K562 (cell line): ENCODE measurements around the gene ACADVL. TPM values are rescaled to one million over a fixed set of nuclear protein-coding genes. Genes with fewer than 3 reads are reported as not detected.

Experiments used
- AFF1 ChIP-seq, 2 experiments: fragments of 450-650 bp; IDR thresholded peaks; 2 replicates each; pipeline ENCODE4 v1.6.1; 2018; ENCODE audit warnings: mild to moderate bottlenecking in 2 of 2, low read depth in 1 of 2; ENCODE audit not compliant: partially characterized antibody in 2 of 2
- ASH1L ChIP-seq: fragments of 450-650 bp; IDR thresholded peaks from 2 replicates; pipeline ENCODE4 v1.6.1; 2018; ENCODE audit warnings: borderline replicate concordance, mild to moderate bottlenecking, low read depth; ENCODE audit not compliant: partially characterized antibody
- ATF4 ChIP-seq: fragments of 450-650 bp; formaldehyde crosslinking; IDR thresholded peaks from 2 replicates; pipeline ENCODE4 v1.4.0; 2022; ENCODE audit warnings: mild to moderate bottlenecking, moderate library complexity
- CGGBP1 ChIP-seq: fragments of 250-450 bp; sonication (Bioruptor Pico); IDR thresholded peaks from 2 replicates; pipeline ENCODE4 v1.9.0; 2021; ENCODE audit warnings: mild to moderate bottlenecking
- MAFG ChIP-seq: fragments of 450-650 bp; conservative IDR thresholded peaks from 2 replicates; pipeline ENCODE4 v1.6.1; 2016; ENCODE audit warnings: missing genetic modification characterization, missing compliant biosample characterization
- MECOM ChIP-seq: fragments of 250-450 bp; sonication (Bioruptor Pico); IDR thresholded peaks from 2 replicates; pipeline ENCODE4 v1.8.0; 2022; ENCODE audit warnings: inconsistent platforms
- MYNN ChIP-seq, 2 experiments: sonication (generic); formaldehyde crosslinking in 1 of 2; IDR thresholded peaks; 2 replicates each; pipeline versions ENCODE4 v1.5.0 to v1.6.1; 2016 to 2020; ENCODE audit warnings: antibody characterized with exemption in 1 of 2, missing genetic modification reagents in 1 of 2
- SMARCC2 ChIP-seq: fragments of 450-650 bp; IDR thresholded peaks from 2 replicates; pipeline ENCODE4 v1.6.1; 2017; ENCODE audit warnings: antibody characterized with exemption, moderate library complexity, mild to moderate bottlenecking, low read depth
- SRF ChIP-seq, 2 experiments: fragments of 250-450, 450-650 bp in 1 of 2; sonication (Bioruptor Pico) in 1 of 2; sonication (generic) in 1 of 2; formaldehyde crosslinking; IDR thresholded peaks; 2 replicates each; pipeline versions ENCODE4 v1.5.0 to v1.5.1; 2020 to 2022; ENCODE audit warnings: mild to moderate bottlenecking in 1 of 2, missing genetic modification reagents in 1 of 2
- TOE1 ChIP-seq, 2 experiments: fragments of 450-650 bp in 1 of 2; sonication (generic) in 1 of 2; formaldehyde crosslinking in 1 of 2; IDR thresholded peaks; 2 replicates each; pipeline versions ENCODE4 v1.7.1 to v1.8.0; 2016 to 2022; ENCODE audit warnings: borderline replicate concordance in 2 of 2, mild to moderate bottlenecking in 2 of 2, antibody characterized with exemption in 1 of 2, inconsistent platforms in 1 of 2, low read depth in 1 of 2, missing genetic modification reagents in 1 of 2, moderate library complexity in 1 of 2
- XRCC5 ChIP-seq: fragments of 200-400 bp; formaldehyde crosslinking; IDR thresholded peaks from 2 replicates; pipeline ENCODE4 v1.6.1; 2017; ENCODE audit warnings: low read depth, mild to moderate bottlenecking, low read length
- ZFP91 ChIP-seq: sonication (generic); formaldehyde crosslinking; IDR thresholded peaks from 2 replicates; pipeline ENCODE4 v1.8.0; 2022; ENCODE audit warnings: mild to moderate bottlenecking, missing genetic modification reagents
- ZNF766 ChIP-seq: fragments of 200-800 bp; sonication (Bioruptor generic); conservative IDR thresholded peaks from 2 replicates; pipeline ENCODE4 v1.6.1; 2016; ENCODE audit warnings: missing genetic modification characterization, missing compliant biosample characterization
- polyA plus RNA-seq, 8 experiments: library from polyadenylated mRNA; depleted of rRNA in 4 of 8; stranded (reverse) in 5 of 8; unstranded in 3 of 8; fragments of >200 nt; fragmentation: Nextera tagmentation in 2 of 8; fragmentation: Illumina TruSeq in 1 of 8; extraction: Ambion mirVana in 2 of 8; extraction: Trizol in 1 of 8; gene quantifications; 2 replicates each; pipeline versions ENCODE4 v1.2.1 to v1.2.3, GENCODE V29; 2011 to 2014; ENCODE audit warnings: inconsistent platforms in 1 of 8, missing spikeins in 1 of 8
- total RNA-seq, 7 experiments: library from RNA; depleted of rRNA in 6 of 7; stranded (reverse); fragments of >200 nt in 6 of 7; fragmentation: Illumina TruSeq in 2 of 7; extraction: Trizol in 2 of 7; gene quantifications; 2 replicates each; pipeline versions ENCODE4 v1.2.1 to v1.2.3, GENCODE V29; 2011 to 2021; ENCODE audit warnings: low replicate concordance in 1 of 7

Gene ACADVL
- total and polyA plus RNA-seq, 9 of the 15 experiments (the other 6 are each of a cell fraction or from before 2014, with no cell fraction given), result 25.5 to 449 (median 214) TPM

- TF ChIP-seq ATF4 (CRISPR knock-in tag) (no peak), MYNN (IDR thresholded peaks at IDR 0.05) (no peak), MYNN (CRISPR knock-in tag; IDR thresholded peaks at IDR 0.05) (no peak), SRF (CRISPR knock-in tag; IDR thresholded peaks at IDR 0.05) (0 out of 4 replicates have a peak, but pooled peaks of 1 of the 2 experiments have one; percentile 49), ASH1L (no peak), AFF1 (IDR thresholded peaks at IDR 0.05; ENCODE audit: low read depth in 1 of 2, partially characterized antibody in 2 of 2) (peak in 1 of 2 experiments; percentile 94), CGGBP1 (no peak), ZNF766 (peak; percentile 58), MECOM (CRISPR knock-in tag) (no peak), SMARCC2 (no peak), XRCC5 (no peak; the same call in 1 of the 2 replicates), TOE1 (IDR thresholded peaks at IDR 0.05; ENCODE audit: borderline replicate concordance) (no peak), TOE1 (CRISPR knock-in tag; IDR thresholded peaks at IDR 0.05; ENCODE audit: borderline replicate concordance, low read depth) (no peak), MAFG (tag) (no peak; the same call in 1 of the 2 replicates), ZFP91 (no peak)
Measured at GRCh38 chr17:7219812-7220592, at the start of gene ACADVL, which contains the start of gene DLG4 (continued).
